Activated CD8-positive, alpha-beta memory T cell treated with anti-CD3 and anti-CD28 coated beads, Interleukin-2, amount 50 U/mL, for 1 hour (primary cell): ENCODE data around the gene CDH13.

Experiments used
- DNase-seq: peaks from one replicate; pipeline ENCODE4 v3.0.0-alpha.2; 2020; ENCODE audit errors: extremely low read depth

CDH13 gene

DNA sequence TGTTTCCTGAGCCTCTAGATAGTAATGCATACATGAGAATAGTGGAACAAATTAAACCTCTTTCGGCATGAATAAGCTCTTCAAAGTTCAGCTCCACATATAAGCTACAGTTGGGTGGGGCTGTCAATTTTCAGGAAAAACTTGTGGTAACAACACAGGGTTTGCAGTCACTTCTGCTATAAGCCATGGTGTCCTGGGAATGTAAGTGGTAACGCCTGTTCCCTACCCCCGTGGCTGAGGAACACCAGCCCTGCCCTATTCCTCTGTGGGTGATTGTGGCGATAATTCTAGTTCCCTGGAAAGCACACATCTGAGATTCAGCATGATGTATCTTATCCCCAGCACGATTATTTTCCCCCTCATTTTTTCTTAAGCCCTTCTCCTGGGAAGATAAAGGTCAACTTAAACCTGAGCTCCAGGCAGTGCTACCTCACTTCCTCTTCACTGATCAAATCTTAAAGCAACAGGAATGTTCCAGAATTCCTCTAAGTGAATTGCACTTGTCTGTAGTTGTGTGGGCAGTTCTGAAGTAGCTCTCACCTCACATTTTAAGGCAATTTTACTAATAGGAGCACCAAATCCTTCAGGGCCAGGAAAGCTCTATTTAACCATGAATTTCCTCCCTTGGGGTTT lies 680.3 kb downstream of the CDH13 start:
- DNase-seq = no peak

DNA sequence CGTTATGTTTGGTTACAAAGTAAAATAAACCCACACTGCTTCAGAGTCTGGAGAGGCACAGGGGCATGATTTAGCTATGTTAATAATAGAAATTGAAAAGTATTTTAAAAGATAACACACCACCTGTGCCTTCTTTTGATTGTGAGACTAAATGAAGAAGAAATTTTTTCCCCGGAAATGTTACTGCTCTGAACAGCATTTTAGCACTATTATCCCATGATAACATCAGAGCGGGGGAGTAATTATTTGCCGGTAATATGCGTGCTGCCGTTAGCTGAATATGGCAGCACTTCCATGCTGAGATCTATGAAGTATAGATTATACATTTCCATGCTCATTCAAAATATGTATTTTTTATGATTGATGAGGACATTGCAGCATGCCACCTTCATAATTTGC lies 680.8 kb downstream of the CDH13 start:
- DNase-seq = no peak

DNA sequence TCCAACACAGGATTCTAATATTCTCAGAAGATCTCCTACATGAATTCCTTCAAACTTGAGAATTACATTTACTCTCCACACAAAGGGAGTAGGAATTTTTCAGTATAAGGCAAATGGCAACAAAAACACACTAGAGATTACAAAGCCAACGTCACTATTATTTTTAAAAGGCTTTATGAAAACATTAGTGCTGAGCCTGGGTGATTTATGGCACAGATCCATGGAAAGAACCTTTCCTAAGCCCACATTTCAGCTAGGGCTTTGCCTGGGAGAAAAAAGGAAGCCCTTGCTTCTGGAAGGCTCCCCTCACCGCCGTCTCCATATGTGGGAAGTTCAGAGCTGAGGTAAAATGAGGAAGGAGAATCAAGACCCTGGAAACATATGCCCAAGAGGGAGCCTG lies 681.6 kb downstream of the CDH13 start:
- DNase-seq = no peak

DNA sequence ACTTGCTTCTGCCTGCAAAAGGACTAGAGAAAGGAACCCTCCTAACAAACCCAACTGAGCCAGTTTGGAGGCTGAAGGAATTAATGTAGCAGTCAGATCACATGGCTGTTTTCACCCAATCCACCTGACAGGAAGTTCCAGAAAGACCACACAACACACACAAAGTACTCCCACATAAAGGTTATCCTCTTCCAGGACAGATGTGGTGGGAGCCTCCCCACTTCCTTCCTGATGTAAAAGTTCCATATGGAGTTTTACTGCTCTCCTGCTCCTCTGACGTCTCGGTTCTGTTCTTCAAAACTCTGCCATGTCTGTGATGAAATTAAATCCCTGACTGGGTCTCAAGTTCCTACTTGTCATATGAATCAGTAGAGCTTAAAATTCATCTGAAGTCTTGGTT lies 684.0 kb downstream of the CDH13 start:
- DNase-seq = no peak

DNA sequence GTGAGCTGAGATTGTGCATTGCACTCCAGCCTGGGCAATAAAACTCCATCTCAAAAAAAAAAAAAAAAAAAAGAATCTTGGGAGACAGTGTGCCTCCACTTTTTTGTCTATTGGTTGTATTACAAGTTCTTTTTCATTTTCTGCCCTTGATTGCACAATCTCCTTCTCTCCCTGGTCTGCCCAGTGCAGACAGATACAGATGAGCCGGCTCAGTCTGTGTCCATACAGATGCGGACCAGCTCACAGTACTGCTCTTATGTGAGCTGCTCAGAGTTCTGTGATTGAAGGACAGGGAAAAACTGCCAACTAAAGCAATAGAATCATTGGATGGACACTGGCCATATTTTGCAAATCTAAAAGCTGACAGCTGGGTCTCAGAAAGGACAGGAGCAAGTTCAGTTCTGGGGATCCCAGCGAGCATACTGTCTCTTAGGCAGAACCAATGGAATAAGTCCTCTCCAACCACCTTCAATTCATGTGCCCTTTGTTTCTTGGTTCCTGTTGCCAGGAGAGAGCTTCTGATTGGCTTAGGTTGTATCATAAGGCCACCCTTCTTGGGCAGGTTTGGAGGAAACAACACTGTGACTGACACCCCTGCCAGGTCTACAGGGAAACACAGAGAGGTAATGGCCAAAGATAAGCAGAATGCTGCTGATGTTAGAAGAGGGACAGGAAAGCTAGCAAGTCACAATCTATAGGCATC lies 685.4 kb downstream of the CDH13 start:
- no peak for DNase-seq

GRCh38 chr16:83312718-83313245 lies 686.0 kb downstream of the CDH13 start:
- DNase-seq = no peak

DNA sequence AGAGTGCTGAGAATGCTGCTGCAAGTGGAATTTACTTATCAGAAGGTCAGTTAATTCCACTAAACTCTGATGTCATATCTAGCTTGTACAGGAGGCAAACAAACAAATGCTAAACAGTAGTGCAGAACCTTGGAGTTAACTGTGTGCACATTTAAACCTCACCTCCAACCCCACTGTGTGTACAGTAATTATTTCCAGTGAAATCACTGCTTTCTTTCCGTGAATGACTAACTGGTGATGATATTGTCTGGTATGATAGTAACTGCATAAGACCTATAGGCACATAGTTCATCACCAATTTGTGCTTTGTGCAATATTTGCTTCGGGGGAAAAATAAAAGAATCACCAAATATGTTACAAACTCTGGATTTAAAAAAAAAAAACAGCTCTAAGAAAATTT lies 688.5 kb downstream of the CDH13 start:
- DNase-seq = no peak

DNA sequence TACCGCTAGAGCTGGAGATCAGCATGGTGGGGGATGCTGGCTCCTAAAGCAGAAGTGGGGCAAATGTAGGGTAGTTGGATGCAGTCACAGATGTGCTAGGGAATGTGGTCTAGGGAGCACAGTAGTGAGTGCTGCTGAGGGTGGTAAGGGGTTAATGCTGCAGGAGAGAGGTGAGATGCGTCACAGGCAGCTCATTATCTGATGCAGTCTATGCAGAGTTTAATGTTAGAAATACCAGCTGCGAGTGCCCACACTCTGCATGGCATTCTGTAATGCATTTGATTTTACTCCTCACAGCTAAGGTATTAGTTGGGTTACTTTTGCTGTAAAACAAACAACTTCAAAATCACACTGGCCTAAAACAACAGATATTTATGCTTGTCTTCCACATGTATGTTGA lies 689.7 kb downstream of the CDH13 start:
- DNase-seq = no peak

GRCh38 chr16:83318390-83318789 lies 691.6 kb downstream of the CDH13 start:
- DNase-seq = no peak

DNA sequence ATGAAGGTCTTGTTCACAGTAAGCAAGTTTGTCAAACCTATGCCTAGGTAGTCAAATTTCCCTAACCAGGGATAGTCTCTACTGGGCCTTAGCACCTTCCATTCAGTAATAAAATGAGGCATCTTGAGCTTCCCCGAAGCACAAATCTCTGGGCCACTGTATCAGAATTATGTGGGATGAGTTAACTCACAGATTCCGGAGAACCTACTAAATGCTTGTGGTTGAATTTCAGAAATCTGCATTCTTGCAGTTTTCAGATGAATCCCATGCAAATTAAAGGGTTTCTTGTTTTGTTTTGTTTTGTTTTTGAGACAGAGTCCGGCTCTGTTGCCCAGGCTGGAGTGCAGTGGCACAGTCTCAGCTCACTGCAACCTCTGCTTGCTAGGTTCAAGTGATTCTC lies 702.2 kb downstream of the CDH13 start:
- DNase-seq = no peak

DNA sequence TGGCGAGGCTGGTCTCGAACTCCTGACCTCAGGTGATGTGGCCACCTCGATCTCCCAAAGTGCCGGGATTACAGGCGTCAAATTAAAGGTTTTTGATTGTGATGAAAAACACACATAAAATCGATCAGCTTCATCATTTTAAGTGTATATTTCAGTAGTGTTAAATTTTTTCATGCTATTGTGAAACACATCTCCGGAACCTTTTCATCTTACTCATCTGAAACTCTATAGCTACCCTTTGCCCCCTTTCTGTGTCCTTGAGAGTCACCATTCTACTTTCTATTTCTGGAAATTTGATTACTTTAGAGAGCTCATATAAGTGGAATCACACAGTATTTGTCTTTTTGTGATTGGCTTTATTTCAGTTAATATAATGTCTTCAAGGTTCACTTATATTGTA lies 702.7 kb downstream of the CDH13 start:
- no peak for DNase-seq

- DNase-seq = no peak
Observed at GRCh38 chr16:83330251-83330650, 703.5 kb downstream of the CDH13 start.

GRCh38 chr16:83335076-83335475 lies 708.3 kb downstream of the CDH13 start:
- DNase-seq = no peak

DNA sequence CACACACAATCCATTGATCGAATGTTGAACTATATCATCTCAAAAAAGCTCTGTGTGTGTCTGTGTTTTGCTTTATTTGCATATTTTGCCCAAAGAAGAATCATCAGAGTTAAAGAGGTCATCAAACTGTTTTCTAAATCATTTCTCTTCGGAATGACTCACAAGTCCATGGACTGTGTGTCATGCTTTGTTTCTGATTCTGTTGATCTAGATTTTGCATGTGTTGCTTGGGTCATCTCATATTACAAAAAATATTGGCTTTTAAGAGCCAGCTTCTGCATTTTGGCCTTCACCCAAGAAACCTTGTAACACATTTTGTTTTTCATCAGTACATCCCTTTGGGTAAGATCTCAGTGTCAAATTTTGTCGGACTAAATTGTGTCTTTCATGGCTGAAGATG lies 709.8 kb downstream of the CDH13 start:
- DNase-seq = no peak

DNA sequence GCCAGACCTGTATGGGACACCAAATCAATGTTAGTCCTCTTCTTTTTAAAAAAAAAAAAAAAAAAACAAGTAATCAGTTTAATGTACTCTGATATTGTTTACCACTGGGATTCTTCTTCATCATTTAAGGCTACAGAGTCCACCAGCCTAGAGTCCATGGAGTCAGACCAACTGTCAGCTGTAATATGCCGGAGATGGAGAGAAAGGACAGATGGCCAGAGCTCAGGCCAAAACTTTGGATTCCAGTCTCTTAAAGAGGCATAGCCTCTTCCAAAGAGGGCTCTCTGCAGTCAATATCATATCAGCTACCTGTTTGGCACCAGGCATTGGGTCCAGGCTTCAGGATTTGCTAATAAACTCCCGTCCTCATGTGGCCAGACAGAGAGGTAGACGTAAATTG lies 711.4 kb downstream of the CDH13 start:
- no peak for DNase-seq

DNA sequence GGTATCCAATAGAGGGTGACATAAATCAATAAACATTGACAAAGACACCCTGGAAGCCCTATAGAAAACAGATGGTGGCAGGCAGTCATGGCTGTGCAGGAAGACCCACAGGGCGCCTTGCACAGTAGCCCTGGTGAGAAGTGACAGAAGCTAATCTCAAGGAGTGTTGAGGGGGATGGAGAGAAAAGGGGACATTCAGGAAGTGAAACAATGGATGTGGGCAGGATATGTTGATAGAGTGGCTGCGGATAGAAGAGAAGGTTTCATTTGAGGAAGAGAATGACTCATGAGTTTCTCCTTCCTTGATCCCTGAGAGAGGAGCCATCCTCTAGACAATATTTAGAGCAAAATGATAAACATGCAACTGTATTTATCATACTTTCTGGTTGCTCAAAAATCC lies 712.2 kb downstream of the CDH13 start:
- no peak for DNase-seq

- no peak for DNase-seq
Observed at GRCh38 chr16:83343935-83344366, 717.2 kb downstream of the CDH13 start.

- DNase-seq = no peak
Observed at GRCh38 chr16:83345846-83346640, 719.3 kb downstream of the CDH13 start.

- no peak for DNase-seq
Observed at GRCh38 chr16:83348991-83349390, 722.2 kb downstream of the CDH13 start.

GRCh38 chr16:83350481-83350880 lies 723.7 kb downstream of the CDH13 start:
- DNase-seq = no peak

GRCh38 chr16:83351846-83352245 lies 725.1 kb downstream of the CDH13 start:
- DNase-seq = no peak

DNA sequence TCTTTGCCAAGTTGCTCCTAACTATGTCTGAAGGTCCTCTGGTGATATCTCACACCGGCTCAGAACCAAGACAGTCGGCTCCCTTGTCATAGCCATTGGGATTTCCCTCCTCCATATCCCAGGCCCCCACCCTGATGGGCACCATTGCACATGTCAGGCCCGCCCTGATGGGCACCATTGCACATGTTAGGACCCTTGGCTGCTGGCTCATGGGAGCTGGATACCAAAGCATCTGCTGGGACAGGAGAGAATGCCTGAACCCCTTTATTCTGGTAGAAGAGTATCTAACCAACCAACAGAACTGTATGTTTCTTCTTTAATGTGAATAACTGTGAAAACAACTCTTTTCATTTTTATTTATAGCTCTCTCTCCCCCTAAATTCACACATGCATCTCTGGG lies 726.5 kb downstream of the CDH13 start:
- DNase-seq = no peak

GRCh38 chr16:83354015-83354414 lies 727.2 kb downstream of the CDH13 start:
- no peak for DNase-seq
